NCI-H524 treated with DMSO at 0.1 percent for 48 hours (cell line): ENCODE data around the gene KLF13.
A peak's percentile ranks its signal among the peaks of the same experiment; 100 is the strongest.

Source experiments
- DNase-seq: peaks from one replicate; lab custom pipeline; 2025; lab: John Stamatoyannopoulos, UW

KLF13 gene

GRCh38 chr15:31300208-31300661 is 26.4 kb upstream of the KLF13 start:
- no peak for DNase-seq

GRCh38 chr15:31300981-31301672 is 25.5 kb upstream of the KLF13 start:
- DNase-seq = peak; percentile 89

- DNase-seq = no peak
Observed at GRCh38 chr15:31301673-31301990, 25.0 kb upstream of the KLF13 start.

GRCh38 chr15:31302029-31302657 is 24.5 kb upstream of the KLF13 start:
- DNase-seq = peak; percentile 58

- no peak for DNase-seq
Observed at GRCh38 chr15:31302778-31303725, 23.6 kb upstream of the KLF13 start.

GRCh38 chr15:31303726-31304648 is 22.6 kb upstream of the KLF13 start:
- no peak for DNase-seq

- no peak for DNase-seq
Observed at GRCh38 chr15:31304751-31305365, 21.8 kb upstream of the KLF13 start.

- no peak for DNase-seq
Observed at GRCh38 chr15:31305375-31305774, 21.3 kb upstream of the KLF13 start.

GRCh38 chr15:31305796-31306425 is 20.7 kb upstream of the KLF13 start:
- no peak for DNase-seq

- no peak for DNase-seq
Observed at GRCh38 chr15:31306426-31307269, 20.0 kb upstream of the KLF13 start.

GRCh38 chr15:31307270-31308184 is 19.1 kb upstream of the KLF13 start:
- DNase-seq = no peak

GRCh38 chr15:31308185-31308639 is 18.4 kb upstream of the KLF13 start:
- no peak for DNase-seq

- DNase-seq = no peak
Observed at GRCh38 chr15:31309893-31310606, 16.6 kb upstream of the KLF13 start.

GRCh38 chr15:31311735-31312619 is 14.7 kb upstream of the KLF13 start:
- no peak for DNase-seq

GRCh38 chr15:31313223-31313622 is 13.4 kb upstream of the KLF13 start:
- DNase-seq = no peak

- DNase-seq = no peak
Observed at GRCh38 chr15:31314380-31314779, 12.3 kb upstream of the KLF13 start.
